Measurements from ENCODE around the gene FHL1.
"Not testable (repeated sequence)": the region's sequence is repeated elsewhere in the genome, so short reads cannot be mapped to it uniquely, and the experiment has no call there.

Gene FHL1

DNA sequence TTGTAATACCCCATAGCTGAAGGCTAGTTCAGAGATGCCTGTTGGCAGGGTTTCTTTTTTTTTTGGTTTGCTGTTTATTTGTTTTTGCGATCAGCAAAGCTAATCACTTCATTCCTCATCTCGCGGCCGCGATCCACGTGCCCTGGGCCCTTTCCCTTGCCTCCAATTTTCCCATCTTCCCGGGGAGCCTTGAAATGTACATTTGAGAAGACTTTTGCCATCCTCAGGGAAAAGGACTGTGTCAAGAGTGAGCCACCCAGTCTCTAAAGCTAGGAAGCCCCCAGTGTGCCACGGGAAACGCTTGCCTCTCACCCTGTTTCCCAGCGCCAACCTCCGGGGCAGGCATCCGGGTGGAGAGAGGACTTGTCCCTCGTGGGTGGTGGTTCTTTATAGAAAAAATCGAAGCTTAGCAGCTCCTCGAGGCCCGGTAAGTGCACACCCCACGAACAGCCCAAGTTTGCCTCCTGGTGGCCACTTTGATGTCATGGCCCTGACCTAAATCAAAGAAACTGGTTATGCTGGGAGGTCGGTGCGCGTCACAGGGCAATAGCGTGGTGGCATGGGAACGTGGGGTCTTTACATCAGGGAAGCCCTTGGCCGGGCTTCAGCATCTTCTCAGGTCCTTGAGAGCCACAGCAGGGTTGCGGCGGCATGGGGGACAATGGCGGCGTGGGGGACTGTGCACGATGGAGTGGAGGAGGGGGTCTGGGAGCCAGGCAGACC, 61.8 kb downstream of the FHL1 start:
- no peak for DNase-seq (ENCODE audit: low read depth in 2 of 2)

DNA sequence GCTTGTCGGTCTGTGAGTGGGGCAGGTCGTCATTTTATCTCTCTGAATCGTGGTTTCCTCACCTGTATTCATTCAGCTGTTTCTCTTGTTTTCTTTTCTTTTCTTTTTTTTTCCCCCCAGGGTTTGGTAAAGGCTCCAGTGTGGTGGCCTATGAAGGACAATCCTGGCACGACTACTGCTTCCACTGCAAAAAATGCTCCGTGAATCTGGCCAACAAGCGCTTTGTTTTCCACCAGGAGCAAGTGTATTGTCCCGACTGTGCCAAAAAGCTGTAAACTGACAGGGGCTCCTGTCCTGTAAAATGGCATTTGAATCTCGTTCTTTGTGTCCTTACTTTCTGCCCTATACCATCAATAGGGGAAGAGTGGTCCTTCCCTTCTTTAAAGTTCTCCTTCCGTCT, 62.4 kb downstream of the FHL1 start:
- DNase-seq (ENCODE audit: low read depth in 2 of 2), result no peak

DNA sequence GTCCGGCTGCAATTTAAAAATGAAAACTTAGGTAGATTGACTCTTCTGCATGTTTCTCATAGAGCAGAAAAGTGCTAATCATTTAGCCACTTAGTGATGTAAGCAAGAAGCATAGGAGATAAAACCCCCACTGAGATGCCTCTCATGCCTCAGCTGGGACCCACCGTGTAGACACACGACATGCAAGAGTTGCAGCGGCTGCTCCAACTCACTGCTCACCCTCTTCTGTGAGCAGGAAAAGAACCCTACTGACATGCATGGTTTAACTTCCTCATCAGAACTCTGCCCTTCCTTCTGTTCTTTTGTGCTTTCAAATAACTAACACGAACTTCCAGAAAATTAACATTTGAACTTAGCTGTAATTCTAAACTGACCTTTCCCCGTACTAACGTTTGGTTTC, 62.9 kb downstream of the FHL1 start:
- DNase-seq (ENCODE audit: low read depth in 2 of 2), result no peak

DNA sequence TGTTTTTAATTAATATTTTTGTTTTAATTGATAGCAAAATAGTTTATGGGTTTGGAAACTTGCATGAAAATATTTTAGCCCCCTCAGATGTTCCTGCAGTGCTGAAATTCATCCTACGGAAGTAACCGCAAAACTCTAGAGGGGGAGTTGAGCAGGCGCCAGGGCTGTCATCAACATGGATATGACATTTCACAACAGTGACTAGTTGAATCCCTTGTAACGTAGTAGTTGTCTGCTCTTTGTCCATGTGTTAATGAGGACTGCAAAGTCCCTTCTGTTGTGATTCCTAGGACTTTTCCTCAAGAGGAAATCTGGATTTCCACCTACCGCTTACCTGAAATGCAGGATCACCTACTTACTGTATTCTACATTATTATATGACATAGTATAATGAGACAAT, 63.5 kb downstream of the FHL1 start:
- DNase-seq (ENCODE audit: low read depth in 2 of 2), result no peak

DNA sequence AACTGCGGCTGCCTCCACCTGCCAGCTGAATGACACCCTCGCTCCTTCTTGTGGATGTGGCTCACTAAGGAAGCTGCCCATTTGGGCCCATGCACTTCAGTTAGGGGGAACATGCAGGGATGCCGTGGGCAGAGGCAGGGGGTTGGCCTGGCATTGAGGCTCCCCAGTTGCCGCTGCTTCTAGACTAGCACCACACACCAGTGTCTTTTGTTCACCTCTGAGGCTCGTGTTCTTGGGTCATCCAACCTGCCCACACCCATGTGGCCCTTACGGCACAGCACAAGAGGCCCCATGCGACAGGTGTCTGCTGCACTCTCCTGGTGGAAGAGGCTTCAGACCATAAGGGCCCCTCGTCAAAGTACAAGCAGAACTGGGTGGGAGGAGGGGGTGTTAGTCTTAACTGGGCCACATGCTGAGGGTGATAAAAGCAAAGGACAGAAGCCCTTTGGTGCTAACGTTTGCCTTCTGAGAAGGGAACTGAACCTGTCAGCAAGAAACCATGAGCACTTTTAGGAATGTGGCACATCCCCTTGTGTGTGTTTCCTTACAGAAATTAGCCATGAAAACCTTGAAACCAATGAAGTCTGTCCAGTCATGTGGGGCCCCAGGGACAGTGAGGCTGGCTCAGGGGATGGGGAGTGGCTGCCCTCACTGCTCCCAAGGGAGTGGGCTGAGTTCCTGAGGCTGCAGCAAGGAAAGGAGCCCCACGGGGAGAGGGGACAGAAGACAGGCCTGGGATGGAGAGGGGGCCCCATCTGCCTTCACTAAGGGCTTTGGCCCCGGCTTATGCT, 64.6 kb downstream of the FHL1 start:
- DNase-seq (ENCODE audit: low read depth in 2 of 2), result no peak

DNA sequence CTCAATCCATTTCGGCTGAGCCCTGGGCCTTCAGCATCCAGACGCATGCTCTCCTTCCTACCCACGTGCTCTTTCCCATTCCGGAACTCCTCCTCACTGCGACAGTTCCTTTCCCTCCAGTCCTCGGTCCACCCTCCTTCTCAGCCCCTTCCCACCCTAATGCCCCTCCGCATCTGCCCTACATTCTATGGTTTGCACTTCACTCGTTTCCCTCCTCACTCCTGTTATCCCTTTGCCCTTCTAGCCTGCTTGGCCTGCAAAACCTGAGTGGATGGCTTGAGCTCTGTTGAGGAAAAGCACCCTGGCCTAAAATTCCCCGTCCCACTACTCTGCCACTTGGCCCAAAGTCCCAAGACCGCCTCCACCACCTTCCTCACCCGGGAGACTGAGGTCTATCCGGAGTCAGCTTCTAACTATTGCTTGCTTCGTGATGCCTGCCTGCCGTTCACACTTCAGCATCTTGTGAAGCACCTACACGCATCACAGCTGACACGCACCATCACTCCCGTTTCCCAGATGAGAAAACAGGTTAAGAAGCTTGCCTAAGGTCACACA, 65.3 kb downstream of the FHL1 start:
- DNase-seq (ENCODE audit: low read depth in 2 of 2), result no peak

DNA sequence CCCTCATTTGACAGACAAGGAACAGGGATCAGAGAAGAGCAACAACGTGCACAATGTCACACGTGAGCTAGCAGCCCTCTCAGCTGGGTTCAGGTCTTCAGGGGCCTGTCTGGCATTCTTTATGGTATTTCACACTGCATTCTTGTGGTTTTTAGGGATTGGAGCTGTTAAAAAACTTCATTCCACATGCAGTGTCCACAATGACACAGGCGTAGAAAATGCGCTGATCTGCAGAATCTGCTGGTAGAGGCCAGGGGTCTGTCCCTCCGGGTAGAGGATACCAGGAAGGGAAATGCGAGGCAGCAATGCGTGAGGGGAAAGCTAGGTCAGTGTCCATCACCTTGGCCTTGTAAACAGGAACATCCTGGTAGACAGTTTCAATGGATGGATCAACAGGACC, 67.2 kb downstream of the FHL1 start:
- no peak for DNase-seq (ENCODE audit: low read depth in 2 of 2)

DNA sequence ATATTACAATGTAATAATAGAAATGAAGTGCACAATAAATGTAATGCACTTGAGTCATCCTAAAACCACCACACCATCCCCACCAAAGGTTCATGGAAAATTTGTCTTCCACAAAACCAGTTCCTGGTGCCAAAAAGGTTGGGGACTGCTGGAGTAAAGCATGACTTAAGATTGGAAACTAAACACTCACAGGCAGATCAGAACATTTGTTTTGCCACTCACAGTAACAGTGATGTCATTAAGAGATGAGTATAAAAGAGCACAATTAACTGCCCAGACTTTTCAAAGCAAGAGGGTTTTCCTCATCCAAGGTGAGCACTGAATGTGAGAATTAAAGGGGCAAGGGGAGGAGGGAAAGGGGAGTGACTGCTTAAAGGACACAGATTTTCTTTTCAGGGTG, 68.2 kb downstream of the FHL1 start:
- DNase-seq (ENCODE audit: low read depth in 2 of 2), result no peak

DNA sequence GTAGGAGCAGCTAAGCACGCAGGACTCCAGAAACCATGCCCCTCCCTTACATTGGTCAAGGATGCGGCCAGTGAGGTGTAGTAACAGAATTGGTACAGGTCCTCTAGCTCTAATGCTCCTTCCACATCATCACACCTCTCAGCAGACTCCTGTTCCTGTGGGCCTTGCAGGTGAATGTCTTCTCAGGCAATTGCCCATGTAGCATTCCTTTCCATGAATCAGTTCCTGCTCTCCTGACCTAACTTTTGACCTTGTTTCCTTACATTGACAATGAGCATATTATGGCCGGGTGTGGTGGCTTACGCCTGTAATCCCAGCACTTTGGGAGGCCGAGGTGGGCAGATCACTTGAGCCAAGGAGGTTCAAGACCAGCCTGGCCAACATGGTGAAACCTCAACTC, 72.6 kb downstream of the FHL1 start:
- DNase-seq (ENCODE audit: low read depth in 2 of 2), result no peak

DNA sequence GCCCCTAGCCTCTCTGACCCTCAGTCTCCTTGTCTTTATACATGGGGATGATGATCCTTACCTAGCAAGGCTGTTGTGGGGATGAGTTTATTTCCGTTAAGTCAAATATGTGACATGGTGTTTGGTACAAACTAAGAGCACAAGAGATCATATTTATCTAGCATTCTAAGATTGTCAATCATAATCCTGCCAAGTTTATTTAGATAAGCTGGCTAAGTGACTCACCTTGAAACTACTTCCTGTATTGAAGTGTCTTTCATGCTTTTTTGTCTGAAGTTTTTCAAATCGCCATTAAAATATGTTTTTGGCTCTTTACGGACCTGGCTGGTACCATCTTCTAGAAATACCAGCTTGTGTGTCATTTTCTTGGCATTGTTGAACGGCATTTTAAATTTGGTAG, 73.2 kb downstream of the FHL1 start:
- DNase-seq (ENCODE audit: low read depth in 2 of 2), result no peak

DNA sequence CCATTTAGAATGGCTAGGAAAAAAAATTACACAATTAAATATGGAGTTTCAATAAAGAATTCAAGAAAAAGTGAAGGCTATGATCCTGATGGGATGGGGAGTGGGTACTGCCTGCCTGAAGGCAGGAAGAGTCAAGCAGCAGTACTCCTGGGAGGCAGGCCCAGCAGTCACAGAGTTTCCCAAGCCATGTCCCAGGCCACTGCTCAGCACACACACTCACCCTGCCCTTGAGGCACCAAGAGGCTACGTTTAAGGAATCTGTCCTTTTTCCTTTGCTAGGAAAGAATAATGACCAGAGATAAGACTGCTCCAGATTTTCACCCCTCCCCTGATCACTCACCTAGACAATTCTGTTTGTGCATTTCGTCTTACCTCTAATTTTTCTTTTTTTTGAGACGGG, 73.6 kb downstream of the FHL1 start:
- DNase-seq (ENCODE audit: low read depth in 2 of 2), result no peak

DNA sequence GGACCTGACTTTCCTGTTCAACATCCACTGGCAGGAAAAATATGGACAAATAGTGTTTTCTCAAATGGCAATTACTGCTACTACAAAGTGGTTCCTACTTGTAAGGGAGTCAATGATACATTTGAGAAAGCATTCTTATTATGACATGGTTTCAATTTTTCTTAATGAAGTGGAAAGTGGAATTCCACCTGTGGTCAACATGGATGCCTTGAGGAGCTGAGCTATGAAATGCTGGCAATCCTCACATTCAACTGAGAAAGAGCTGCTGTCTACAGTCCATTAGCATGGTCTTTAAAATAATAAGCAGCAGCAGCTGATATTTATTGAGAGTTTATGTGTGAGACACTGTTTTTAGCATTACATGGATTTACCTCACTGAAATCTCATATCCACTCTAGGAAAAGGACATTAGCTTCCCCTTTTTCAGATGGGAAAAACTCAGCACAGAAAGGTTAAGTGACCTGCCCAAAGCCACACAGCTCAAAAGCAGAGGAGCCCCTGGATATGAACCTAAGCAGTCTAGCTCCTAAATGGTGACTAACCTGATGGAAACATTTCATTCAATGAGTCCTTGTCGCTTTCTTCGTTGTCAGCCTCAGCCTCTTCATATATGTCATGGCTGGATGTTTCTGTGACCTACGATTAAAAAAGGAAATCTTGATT, 74.6 kb downstream of the FHL1 start:
- no peak for DNase-seq (ENCODE audit: low read depth in 2 of 2)

DNA sequence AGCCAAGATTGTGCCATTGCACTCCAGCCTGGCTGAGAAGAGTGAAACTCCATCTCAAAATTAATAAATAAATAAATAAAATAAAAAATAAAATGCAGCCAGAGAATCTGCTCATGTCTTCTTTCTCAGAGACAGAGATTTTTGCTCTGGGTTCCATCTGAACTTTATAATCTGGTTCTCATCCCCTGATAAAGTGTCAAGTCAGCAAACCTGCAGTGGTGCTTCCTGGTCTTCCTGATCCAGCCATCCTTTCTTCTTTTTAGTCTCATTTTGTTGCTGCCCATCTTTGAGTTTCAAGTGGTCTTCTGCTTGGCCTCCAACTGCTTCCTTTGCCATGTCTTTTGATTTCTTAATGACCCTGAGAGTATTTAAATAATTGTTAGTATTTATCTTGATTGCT, 79.7 kb downstream of the FHL1 start:
- DNase-seq (ENCODE audit: low read depth in 2 of 2), result no peak

DNA sequence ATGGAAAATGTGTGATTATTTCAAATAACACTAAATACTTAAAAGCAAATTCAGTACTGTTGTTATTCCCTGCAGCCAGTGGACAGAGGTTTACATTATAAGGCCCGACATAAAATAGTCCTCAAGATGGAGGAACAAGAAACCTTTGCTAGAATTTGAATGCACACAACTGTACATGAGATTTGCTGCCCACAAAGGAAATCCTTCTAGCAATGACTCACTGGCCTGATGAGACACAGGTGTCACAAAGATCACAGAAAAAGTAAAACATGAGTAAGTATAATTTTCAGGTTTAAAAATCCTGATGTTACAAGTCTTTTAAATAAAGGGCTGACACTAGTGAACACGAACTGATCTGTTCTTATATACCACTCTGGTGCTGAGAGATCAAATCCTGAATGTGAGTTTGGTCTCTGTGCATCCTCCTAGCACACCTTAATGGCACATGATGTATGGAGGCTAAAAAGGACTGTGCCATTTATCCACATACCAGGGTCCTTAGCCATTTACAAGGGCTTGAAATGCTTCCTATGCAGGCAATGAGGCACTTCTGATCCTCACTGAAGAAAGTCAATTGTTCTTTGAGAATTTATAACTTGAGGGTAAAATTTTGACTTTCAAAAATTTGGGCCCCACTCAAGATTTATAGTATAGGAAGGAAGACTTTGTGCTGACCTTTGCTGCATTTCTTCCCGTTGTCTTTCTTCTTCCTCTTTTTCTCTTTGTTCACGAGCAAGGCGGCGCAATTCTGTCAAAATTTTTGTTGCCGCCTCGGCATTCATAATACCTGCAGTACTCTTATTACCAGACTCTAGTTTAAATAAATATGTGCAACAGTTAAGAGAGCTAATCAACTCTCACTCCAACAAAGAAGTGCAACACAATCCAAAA, 80.9 kb downstream of the FHL1 start:
- DNase-seq (ENCODE audit: low read depth in 2 of 2), result no peak

DNA sequence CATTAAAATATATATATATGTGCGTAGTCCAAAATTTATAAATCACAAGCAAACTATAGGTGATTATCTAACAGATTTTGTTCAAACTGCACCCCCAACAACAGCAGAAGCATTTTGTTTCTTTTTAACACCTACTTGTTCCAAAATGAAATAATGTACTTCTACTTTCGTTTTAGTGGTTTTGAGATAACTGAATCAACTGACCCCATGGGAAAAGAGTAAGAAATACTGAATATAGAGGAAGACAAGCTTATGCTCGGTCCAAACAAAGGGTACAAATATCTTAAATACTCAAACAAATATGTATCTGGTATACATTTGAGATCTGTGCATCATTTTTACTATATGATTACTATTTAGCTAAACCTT, 81.5 kb downstream of the FHL1 start:
- no peak for DNase-seq (ENCODE audit: low read depth in 2 of 2)

DNA sequence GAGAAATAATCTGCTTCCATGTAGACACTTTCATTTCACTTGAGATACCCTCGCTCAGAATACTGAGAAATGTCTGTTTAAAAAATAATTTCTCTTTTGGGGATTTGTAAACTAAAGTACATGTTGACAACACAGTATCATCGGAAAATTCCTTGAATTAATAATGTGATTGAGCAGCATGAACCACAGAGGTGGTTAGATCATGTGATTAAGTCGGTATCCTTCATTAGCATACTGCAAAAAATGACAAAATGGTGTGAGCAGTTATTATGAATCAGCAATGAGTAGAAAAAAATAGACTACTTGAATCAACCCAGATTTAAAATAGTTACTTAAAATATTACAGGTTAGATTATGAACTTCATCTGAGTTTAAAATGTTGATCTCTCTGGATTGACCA, 89.7 kb downstream of the FHL1 start:
- no peak for DNase-seq (ENCODE audit: low read depth in 2 of 2)

DNA sequence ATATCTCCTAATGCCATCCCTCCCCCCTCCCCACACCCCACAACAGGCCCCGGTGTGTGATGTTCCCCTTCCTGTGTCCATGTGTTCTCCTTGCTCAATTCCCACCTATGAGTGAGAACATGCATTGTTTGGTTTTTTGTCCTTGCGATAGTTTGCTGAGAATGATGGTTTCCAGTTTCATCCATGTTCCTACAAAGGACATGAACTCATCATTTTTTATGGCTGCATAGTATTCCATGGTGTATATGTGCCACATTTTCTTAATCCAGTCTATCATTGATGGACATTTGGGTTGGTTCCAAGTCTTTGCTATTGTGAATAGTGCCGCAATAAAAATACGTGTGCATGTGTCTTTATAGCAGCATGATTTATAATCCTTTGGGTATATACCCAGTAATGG, 90.5 kb downstream of the FHL1 start:
- DNase-seq (ENCODE audit: low read depth in 2 of 2), result not testable (repeated sequence)

DNA sequence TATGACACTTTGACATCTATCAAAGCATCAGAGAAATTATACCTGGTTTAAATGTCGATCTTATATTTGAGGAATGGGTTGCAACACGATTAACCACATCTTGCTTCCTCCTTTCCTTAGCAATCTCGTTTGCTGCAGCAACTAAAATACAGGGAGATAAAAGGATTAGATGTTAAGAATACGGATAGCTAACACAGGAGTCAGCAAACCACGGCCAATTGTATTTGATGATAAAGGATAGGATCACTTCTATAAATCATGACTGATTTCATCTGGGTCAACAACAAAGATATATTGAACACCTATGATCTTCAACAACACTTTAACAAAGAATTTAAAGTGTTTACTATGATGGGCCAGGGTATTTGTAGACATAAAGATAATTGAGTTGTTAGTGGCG, 98.9 kb downstream of the FHL1 start:
- DNase-seq (ENCODE audit: low read depth in 2 of 2), result no peak

DNA sequence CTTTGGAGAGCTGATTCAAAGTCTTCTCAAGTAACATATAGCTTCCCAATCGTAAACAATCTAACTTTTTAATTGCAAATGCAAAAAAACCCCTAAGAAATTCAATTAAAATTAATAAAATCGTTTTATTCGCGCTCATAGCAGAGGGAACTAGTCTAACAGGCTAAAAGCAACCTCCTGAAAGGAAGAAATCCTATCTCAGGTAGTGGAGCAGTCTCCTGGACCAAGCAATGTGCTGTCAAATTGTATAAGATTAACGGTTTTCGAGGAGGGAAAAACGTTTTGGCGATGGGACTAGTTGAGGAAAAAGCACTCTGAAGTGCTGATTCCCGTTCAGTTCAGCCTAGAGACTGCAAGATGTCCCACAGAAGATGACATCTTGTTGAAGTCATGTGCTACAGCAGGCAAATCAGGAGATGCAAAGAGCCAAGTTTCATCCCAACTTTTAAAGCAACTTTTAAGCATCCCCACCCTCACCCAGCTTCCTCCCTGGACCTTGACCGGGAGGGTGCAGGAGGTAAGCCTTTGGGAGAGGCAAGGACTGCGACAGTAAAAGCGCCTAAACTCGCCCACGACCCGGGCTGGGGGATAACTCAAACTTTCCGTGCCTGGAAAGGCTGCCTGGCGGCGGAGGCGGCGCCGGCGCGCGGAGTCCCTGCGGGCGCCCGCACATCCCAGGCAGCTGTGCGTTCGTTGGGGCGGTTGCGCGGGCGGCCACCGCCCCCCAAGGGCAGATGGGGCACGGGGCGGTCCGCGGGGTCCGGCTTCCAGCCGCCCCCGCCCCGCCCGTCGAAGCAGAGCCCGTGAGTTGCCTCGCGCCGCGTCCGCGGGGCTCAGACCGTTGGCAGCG, 103.1 kb downstream of the FHL1 start:
- DNase-seq (ENCODE audit: low read depth in 2 of 2), result peak; percentile 5 to 6

DNA sequence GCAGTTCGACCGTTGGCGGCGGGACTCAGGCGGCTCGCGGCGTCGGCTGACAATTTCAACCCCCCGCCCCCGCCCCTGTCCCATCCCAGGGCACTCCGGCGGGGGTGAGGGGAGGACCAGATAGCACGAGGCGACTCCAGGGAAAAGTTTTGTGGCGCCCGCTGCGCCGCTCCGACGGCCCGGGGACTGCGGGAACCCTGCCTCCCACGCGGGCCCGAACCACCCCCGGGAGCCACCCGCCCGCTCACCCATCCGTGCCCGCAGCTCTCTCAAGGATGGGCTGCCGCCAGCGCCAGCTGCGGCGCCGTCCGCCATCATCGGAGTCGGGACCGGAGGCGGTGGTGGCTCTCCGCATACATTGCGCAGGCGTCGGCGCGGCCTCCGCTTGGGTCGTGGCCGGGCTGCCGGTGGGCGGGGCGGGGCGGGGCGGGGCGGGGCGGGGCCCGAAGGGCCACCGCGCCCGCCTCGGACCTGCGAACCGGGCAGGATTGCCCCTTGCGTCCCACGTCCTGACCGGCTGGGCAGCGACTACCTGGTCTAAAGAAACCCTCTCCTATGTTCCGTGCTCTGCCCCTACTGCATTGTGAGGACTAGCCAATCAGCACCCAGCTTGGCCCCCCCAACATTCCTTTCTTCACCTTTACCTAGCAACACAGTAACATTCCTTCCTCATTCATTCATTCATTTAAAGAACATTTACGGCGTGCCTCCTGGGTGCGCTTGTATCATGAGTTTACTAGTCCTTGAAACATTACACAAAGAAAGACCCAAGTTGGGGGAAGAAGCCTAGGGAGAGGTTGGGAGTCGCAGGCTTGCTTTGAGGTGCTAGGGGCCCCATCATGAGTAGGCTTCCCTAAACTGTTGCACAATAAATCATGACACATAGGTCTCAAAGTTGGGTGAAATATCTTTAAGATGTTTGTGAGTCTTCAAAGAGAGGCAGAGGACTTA, 104.0 kb downstream of the FHL1 start, which contains the start of gene MAP7D3:
Gene MAP7D3, minus strand, starts transcription at position 360 of the 951 bp plus-strand sequence. Its CDS starts 42 bp downstream, at position 318.
- peak; percentile 18 to 34 for DNase-seq (ENCODE audit: low read depth in 2 of 2)
